ENCODE data around the gene EXOSC3. TPM values are rescaled to one million over a fixed set of nuclear protein-coding genes. Genes with fewer than 3 reads are reported as not detected.

Gene EXOSC3
- total and polyA plus RNA-seq, 10 of the 15 experiments (the other 5 are each of a cell fraction or from before 2014, with no cell fraction given) = 8.2 to 161 (median 61.4) TPM

DNA sequence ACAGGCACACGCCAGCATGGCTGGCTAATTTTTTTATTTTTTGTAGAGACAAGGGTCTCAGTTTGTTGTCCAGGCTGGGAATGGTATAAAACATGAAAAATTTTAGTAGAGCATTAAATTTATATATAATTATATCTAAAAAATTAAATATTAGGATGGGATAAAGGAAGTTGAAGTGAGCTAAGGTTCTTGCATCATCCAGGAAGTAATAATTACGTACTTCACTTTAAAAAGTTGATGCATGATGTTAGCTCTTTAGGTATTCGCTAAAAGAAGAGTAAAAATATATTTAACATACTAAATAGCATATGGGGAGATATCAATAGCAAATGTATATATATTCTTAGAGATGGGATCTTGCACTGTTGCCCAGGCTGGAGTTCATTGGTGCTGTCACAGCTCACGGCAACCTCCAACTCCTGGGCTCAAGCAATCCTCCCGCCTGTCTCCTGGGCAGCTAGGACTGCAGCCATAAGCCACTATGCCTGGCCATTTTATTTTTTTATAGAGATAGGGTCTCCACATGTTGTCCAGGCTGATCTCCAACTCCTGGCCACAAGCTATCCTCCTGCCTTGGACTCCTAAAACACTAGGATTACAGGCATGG lies 28.0 kb upstream of the EXOSC3 start:
- no peak overlapping the region for H3K4me3 ChIP-seq
- intact Hi-C loops (cut with micrococcal nuclease; ENCODE audit: unreplicated experiment) = no loop called here
- in situ Hi-C loops (cut with MboI) = no loop called here
- ATAC-seq (no peak), FAIRE-seq (no peak), DNase-seq (ENCODE audit: low read depth, low spot score) (no peak)
- H3K4me1 ChIP-seq (ENCODE audit: control insufficient read depth, insufficient read depth, low read length) = no peaks in the 10 kb centered on the region
- WGBS (ENCODE audit: insufficient coverage, insufficient replicate concordance, low lambda C conversion rate, missing lambda C conversion rate) = 89% methylated on average over 5 of the region's 5 CpGs
- ChIA-PET SMC1A (ENCODE audit: uncharacterized antibody, unreplicated experiment) (interaction anchor here (2.0 to 2.2 kb wide), 2 partner anchors 11 to 18 kb away, joined by 7 read pairs; no protein-coding TSS in a partner anchor), POLR2A (interaction anchor here (0.7 to 1.1 kb wide), 4 partner anchors 8 to 596 kb away, joined by 3 to 4 read pairs (median 4); no protein-coding TSS in a partner anchor), RAD21 (ENCODE audit: unreplicated experiment) (interaction anchor here (1.0 kb wide), 1 partner anchor 15 kb away, joined by 5 read pairs; no protein-coding TSS in a partner anchor), CTCF (interaction anchor here (1.3 to 1.7 kb wide), 2 partner anchors 9 to 28 kb away, joined by 3 to 5 read pairs; partner anchors contain the start of gene EXOSC3)
- no TSS peak for BruUV-seq (replicated peaks)
- peaks cover 3% of the 10 kb centered on the region for H3K79me2 ChIP-seq (ENCODE audit: control insufficient read depth, insufficient read depth, low read length)
- H3K4me2 ChIP-seq (ENCODE audit: control insufficient read depth, insufficient read depth) = no peak overlapping the region
- no peaks in the 10 kb centered on the region for H3K9me3 ChIP-seq (replicated peaks; ENCODE audit: control insufficient read depth, insufficient read depth, low read length)
- no peaks in the 10 kb centered on the region for H4K20me1 ChIP-seq (ENCODE audit: control insufficient read depth, insufficient read depth)
- 0 out of 4 replicates have a peak, but pooled peaks cover 0 to 2% of the 10 kb centered on the region in 2 experiments for H3K36me3 ChIP-seq (ENCODE audit: control insufficient read depth in 2 of 2, insufficient read depth in 2 of 2, low read length in 1 of 2)
- no peak overlapping the region for H2AFZ ChIP-seq (ENCODE audit: control insufficient read depth, low read depth, low read length)
- TF ChIP-seq, protein P1, sequence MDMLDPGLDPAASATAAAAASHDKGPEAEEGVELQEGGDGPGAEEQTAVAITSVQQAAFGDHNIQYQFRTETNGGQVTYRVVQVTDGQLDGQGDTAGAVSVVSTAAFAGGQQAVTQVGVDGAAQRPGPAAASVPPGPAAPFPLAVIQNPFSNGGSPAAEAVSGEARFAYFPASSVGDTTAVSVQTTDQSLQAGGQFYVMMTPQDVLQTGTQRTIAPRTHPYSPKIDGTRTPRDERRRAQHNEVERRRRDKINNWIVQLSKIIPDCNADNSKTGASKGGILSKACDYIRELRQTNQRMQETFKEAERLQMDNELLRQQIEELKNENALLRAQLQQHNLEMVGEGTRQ (IDR thresholded peaks at IDR 0.05; ENCODE audit: borderline replicate concordance, low read depth, low read length) = no peak
- TF ChIP-seq ZNF207 (IDR thresholded peaks at IDR 0.05; ENCODE audit: borderline replicate concordance) (no peak), SREBF2 (IDR thresholded peaks at IDR 0.05; ENCODE audit: low read length) (no peak), IKZF2 (IDR thresholded peaks at IDR 0.05) (no peak), JUND (IDR thresholded peaks at IDR 0.05; ENCODE audit: low read depth, low read length) (no peak), JUNB (IDR thresholded peaks at IDR 0.05) (no peak), ASH2L (IDR thresholded peaks at IDR 0.05; ENCODE audit: borderline replicate concordance, low read depth) (no peak)
- TF ChIP-seq, protein P2, sequence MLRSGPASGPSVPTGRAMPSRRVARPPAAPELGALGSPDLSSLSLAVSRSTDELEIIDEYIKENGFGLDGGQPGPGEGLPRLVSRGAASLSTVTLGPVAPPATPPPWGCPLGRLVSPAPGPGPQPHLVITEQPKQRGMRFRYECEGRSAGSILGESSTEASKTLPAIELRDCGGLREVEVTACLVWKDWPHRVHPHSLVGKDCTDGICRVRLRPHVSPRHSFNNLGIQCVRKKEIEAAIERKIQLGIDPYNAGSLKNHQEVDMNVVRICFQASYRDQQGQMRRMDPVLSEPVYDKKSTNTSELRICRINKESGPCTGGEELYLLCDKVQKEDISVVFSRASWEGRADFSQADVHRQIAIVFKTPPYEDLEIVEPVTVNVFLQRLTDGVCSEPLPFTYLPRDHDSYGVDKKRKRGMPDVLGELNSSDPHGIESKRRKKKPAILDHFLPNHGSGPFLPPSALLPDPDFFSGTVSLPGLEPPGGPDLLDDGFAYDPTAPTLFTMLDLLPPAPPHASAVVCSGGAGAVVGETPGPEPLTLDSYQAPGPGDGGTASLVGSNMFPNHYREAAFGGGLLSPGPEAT (IDR thresholded peaks at IDR 0.05; ENCODE audit: low read depth) = no peak
- TF ChIP-seq, protein P3, sequence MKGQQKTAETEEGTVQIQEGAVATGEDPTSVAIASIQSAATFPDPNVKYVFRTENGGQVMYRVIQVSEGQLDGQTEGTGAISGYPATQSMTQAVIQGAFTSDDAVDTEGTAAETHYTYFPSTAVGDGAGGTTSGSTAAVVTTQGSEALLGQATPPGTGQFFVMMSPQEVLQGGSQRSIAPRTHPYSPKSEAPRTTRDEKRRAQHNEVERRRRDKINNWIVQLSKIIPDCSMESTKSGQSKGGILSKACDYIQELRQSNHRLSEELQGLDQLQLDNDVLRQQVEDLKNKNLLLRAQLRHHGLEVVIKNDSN (IDR thresholded peaks at IDR 0.05; ENCODE audit: borderline replicate concordance, extremely low read length, insufficient read depth, low read depth, low read length) = no peak
- TF ChIP-seq, protein P4, sequence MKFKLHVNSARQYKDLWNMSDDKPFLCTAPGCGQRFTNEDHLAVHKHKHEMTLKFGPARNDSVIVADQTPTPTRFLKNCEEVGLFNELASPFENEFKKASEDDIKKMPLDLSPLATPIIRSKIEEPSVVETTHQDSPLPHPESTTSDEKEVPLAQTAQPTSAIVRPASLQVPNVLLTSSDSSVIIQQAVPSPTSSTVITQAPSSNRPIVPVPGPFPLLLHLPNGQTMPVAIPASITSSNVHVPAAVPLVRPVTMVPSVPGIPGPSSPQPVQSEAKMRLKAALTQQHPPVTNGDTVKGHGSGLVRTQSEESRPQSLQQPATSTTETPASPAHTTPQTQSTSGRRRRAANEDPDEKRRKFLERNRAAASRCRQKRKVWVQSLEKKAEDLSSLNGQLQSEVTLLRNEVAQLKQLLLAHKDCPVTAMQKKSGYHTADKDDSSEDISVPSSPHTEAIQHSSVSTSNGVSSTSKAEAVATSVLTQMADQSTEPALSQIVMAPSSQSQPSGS (IDR thresholded peaks at IDR 0.05; ENCODE audit: low read length) = no peak
- no peak overlapping the region for H3K27ac ChIP-seq (ENCODE audit: control insufficient read depth, insufficient read depth)
- no peaks in the 10 kb centered on the region for H3K27me3 ChIP-seq (replicated peaks in 1 of 2; ENCODE audit: control insufficient read depth in 2 of 2, insufficient read depth in 2 of 2, low read length in 1 of 2)
- H3K9ac ChIP-seq (ENCODE audit: control insufficient read depth, insufficient read depth, low read length) = no peak overlapping the region
